ENCODE results near the gene ZNF574. TPM values are rescaled to one million over a fixed set of nuclear protein-coding genes. Genes with fewer than 3 reads are reported as not detected.

ZNF574 gene
- total RNA-seq, 4 donors from 2014 or later, result 16.0 to 22.8 (median 21.1) TPM

DNA sequence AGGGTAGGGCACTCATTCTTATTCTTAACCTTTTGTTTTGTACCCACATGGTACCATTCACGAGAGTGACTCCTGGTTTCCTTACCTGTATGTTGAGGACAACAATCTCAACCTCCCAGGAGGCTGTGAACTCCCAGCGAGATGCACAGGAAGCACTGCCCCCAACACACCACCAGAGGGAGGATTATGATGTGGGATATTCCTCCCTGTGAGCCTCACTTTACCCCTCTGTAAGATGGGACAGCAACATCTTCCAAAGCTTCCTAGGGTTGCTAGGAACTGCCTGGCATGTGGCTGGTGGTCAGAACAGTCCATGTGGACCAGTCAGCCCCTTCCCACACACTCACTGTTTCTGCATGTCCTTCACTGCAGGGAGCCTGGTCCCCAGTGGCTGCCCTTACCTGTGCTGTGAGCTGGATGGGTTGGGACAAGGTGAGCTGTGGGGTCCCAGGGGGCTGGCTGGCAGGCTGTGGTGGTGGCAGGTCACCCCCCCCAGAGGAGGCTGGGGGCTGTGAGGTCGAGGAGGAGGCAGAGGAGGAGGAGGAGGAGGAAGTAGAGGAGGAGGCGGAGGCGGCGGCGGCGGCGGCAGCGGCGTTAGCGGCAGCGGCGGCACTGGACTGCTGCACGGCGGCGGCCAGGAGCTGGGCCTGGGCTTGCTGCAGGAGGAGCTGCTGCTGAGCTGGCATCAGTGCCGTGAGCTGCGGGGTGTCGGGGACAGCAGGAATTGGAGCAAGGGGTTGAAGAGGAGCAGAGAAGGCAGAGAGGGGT, 40.5 kb downstream of the ZNF574 start:
- peaks cover 0 to 5% of the 10 kb centered on the region in 2 donors for H3K4me1 ChIP-seq
- H3K36me3 ChIP-seq, result no peaks in the 10 kb centered on the region
- no peak overlapping the region for H3K4me3 ChIP-seq (replicated peaks in 1 of 3)
- TF ChIP-seq, protein P1, sequence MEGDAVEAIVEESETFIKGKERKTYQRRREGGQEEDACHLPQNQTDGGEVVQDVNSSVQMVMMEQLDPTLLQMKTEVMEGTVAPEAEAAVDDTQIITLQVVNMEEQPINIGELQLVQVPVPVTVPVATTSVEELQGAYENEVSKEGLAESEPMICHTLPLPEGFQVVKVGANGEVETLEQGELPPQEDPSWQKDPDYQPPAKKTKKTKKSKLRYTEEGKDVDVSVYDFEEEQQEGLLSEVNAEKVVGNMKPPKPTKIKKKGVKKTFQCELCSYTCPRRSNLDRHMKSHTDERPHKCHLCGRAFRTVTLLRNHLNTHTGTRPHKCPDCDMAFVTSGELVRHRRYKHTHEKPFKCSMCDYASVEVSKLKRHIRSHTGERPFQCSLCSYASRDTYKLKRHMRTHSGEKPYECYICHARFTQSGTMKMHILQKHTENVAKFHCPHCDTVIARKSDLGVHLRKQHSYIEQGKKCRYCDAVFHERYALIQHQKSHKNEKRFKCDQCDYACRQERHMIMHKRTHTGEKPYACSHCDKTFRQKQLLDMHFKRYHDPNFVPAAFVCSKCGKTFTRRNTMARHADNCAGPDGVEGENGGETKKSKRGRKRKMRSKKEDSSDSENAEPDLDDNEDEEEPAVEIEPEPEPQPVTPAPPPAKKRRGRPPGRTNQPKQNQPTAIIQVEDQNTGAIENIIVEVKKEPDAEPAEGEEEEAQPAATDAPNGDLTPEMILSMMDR (IDR thresholded peaks at IDR 0.05), result no peak
- no peak for TF ChIP-seq POLR2A (IDR thresholded peaks at IDR 0.05)
- WGBS, 2 donors, result 93 to 94% methylated on average over 20 of the region's 20 CpGs
- no peak overlapping the region for H3K27ac ChIP-seq
- H3K9me3 ChIP-seq, result no peaks in the 10 kb centered on the region
- no peaks in the 10 kb centered on the region for H3K27me3 ChIP-seq
- no peak for DNase-seq
- intact Hi-C loops (cut with DNase I), result no loop called here

DNA sequence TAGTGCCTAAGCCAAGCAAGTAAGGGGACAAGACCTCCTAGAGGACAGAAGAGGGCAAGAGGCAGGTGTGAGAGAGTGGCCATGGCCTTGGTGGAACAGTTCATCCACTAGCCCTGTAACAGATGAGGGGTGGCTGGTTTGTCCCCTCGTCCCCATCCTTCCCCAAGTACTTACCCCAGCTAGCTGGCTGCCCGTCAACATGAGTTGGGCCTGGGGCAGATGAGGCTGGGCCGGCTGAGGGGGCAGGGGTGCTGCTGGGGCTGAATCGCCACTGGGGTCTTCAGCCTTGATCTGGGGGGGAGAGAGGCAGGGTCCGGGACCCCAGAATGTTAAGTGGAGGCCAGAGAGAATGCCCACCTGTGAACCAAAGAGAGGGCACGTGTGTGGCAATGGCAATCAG, 41.1 kb downstream of the ZNF574 start:
- WGBS, 2 donors, result 85 to 86% methylated on average over 5 to 6 of the region's 6 CpGs
- Histone ChIP-seq H3K27ac (no peak overlapping the region), H3K9me3 (no peaks in the 10 kb centered on the region), H3K27me3 (no peaks in the 10 kb centered on the region), H3K4me3 (replicated peaks in 1 of 3) (no peak overlapping the region), H3K36me3 (no peaks in the 10 kb centered on the region), H3K4me1 (peaks cover 0 to 5% of the 10 kb centered on the region in 2 donors)
- intact Hi-C loops (cut with DNase I), result no loop called here
- TF ChIP-seq, protein P1 (IDR thresholded peaks at IDR 0.05), result no peak
- TF ChIP-seq POLR2A (IDR thresholded peaks at IDR 0.05), result no peak
- DNase-seq, result no peak

DNA sequence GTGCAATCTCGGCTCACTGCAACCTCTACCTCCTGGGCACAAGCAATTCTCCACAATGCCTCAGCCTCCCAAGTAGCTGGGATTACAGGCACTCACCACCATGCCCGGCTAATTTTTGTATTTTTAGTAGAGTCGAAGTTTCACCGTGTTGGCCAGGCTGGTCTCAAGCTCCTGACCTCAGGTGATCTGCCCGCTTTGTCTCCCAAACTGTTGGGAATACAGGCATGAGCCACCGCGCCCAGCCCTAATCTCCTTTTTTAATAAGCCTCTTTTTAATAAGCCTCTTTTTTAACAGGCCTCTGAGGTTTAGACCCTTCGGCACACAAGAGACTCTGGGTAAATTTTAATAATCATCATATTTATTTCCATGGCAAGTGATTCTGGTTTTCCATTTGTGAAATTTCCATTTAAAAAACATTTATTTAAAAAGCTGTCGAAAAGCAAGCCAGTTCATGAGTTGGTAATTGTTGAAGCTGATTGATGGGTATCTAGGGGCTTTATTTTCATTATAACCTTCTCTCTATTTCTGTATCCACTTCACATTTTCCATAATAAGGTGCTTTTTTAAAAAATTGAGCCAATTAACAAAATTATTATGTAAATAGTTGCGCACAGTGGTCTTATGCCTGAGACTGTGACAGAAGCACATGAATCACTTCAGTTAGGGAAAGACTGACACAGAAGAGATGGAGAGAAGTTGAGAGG, 44.5 kb downstream of the ZNF574 start:
- 88% methylated on average over 10 of the region's 10 CpGs for whole genome bisulfite sequencing, 2 donors
- no peaks in the 10 kb centered on the region for H3K4me1 ChIP-seq

DNA sequence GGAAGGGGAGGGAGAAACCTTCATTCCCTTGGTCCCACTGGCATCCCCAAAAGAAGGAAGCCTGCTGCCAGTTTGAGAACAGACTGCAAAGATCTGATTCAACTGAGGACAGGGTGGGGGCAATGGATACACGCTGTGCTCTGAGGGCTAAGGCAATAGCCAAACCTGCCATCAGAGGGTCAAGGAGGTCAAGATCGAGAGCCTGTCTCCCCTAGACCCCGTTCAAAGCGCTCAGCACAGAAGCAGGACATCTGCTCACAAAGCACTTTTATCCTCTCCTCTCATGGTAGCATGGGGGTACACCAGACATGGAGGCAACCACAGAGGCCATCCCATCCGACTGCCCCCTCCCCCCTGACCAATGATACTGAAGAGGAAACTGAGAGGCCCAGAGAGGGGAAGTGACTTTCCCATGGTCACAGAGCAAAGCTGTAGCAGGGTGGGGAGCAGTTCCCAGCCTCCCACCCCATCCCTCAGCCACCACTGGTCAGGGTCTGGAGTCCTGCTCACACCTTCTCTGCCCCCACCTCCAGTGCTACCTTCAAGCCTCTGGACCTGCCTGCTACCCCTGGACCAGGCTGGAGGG, 45.2 kb downstream of the ZNF574 start:
- Histone ChIP-seq H3K27me3 (no peaks in the 10 kb centered on the region), H3K9me3 (no peaks in the 10 kb centered on the region), H3K4me1 (no peaks in the 10 kb centered on the region), H3K4me3 (replicated peaks in 1 of 3) (no peak overlapping the region), H3K27ac (no peak overlapping the region), H3K36me3 (no peaks in the 10 kb centered on the region)
- DNase-seq, result no peak
- WGBS, 2 donors, result 44 to 72% methylated on average over 5 of the region's 5 CpGs
- TF ChIP-seq, protein P1 (IDR thresholded peaks at IDR 0.05), result no peak
- TF ChIP-seq POLR2A (IDR thresholded peaks at IDR 0.05), result no peak
- intact Hi-C loops (cut with DNase I), result no loop called here

More for the DNA sequence above, 44.5 kb downstream of the ZNF574 start:
- Histone ChIP-seq H3K9me3 (no peaks in the 10 kb centered on the region), H3K4me3 (replicated peaks in 1 of 3) (no peak overlapping the region), H3K36me3 (no peaks in the 10 kb centered on the region), H3K27me3 (no peaks in the 10 kb centered on the region), H3K27ac (no peak overlapping the region)
- intact Hi-C loops (cut with DNase I), result no loop called here
- no peak for DNase-seq
- TF ChIP-seq POLR2A (IDR thresholded peaks at IDR 0.05), result no peak
- TF ChIP-seq, protein P1 (IDR thresholded peaks at IDR 0.05), result no peak
